Naive B cell (primary cell): Measurements from ENCODE around the gene TMEM225B. TPM values are rescaled to one million over a fixed set of nuclear protein-coding genes. Genes with fewer than 3 reads are reported as not detected.

Experiments
- ATAC-seq, 2 donors: fragments of 150-1000 bp; cut with Tn5 transposase; 2 replicates each; pipeline ENCODE4 v1.10.0; 2021; ENCODE audit warnings: low read depth in 2 of 2, mild to moderate bottlenecking in 2 of 2, moderate library complexity in 2 of 2
- DNase-seq: peaks from one replicate; pipeline ENCODE4 v3.0.0; 2022
- H3K27ac Mint-ChIP-seq, 6 donors: one replicate each; pipeline ENCODE4 v1.8.0; 2020 to 2022; ENCODE audit warnings: mild to moderate bottlenecking in 6 of 6, mixed read lengths in 6 of 6, moderate library complexity in 5 of 6, inconsistent platforms in 2 of 6
- H3K27me3 Mint-ChIP-seq, 3 donors: one replicate each; pipeline ENCODE4 v1.8.0; 2021 to 2022; ENCODE audit warnings: mixed read lengths in 3 of 3, mild to moderate bottlenecking in 1 of 3
- H3K36me3 Mint-ChIP-seq, 2 donors: one replicate each; pipeline ENCODE4 v1.8.0; 2020 to 2022; ENCODE audit warnings: mixed read lengths in 2 of 2, inconsistent platforms in 1 of 2, mild to moderate bottlenecking in 1 of 2
- H3K4me1 Mint-ChIP-seq, 3 donors: one replicate each; pipeline ENCODE4 v1.8.0; 2020 to 2022; ENCODE audit warnings: mixed read lengths in 3 of 3, inconsistent platforms in 1 of 3, mild to moderate bottlenecking in 1 of 3, moderate library complexity in 1 of 3
- H3K4me3 Mint-ChIP-seq, 8 donors: one replicate each; pipeline ENCODE4 v1.8.0; 2020 to 2022; ENCODE audit warnings: mild to moderate bottlenecking in 8 of 8, mixed read lengths in 8 of 8, moderate library complexity in 8 of 8, inconsistent platforms in 2 of 8
- H3K9me3 Mint-ChIP-seq, 7 donors: one replicate each; pipeline ENCODE4 v1.8.0; 2020 to 2022; ENCODE audit warnings: mixed read lengths in 7 of 7, mild to moderate bottlenecking in 5 of 7, inconsistent platforms in 2 of 7, moderate library complexity in 1 of 7
- polyA plus RNA-seq, 6 donors: library from polyadenylated mRNA; unstranded; fragments of 300-500 nt; fragmentation: Illumina TruSeq; gene quantifications; one replicate each; pipeline ENCODE4 v1.2.3, GENCODE V29; 2021; ENCODE audit warnings: low read depth in 6 of 6

The TMEM225B gene
- polyA plus RNA-seq, 6 donors from 2014 or later, result 1.1 to 2.7 (median 1.3) TPM; not detected in 1

DNA sequence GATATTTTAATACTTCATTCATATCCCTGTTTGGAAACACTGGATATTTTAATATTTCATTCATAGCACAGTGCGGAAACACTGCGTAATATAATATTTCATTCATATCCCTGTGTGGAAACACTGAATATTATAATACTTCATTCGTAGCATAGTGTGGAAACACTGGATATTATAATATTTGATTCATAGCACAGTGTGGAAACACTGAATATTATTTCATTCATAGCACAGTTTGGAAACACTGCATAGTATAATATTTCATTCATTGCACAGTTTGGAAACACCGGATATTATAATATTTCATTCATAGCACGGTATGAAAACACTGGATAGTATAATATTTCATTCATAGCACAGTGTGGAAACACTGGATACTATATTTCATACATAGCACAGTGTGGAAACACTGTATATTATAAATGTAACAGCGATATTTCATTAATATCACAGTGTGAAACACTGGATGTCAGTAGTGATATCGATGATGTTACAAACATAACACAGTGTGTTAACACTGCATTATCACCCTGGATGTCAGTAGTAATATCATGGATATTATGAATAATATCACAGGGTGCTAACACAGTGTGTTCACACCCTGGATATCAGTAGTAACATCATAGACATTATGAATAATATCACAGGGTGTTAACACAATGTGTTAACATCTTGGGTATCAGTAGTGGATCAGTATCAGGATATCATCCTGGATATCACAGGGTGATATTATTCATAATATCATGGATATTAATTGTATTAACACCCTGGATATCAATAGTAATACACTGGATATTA, 2.9 kb upstream of the TMEM225B start:
- Mint-ChIP-seq H3K36me3 (no peaks in the 10 kb centered on the region), H3K27me3 (no peaks in the 10 kb centered on the region), H3K9me3 (no peaks in the 10 kb centered on the region), H3K4me1 (no peaks in the 10 kb centered on the region), H3K27ac (no peak overlapping the region), H3K4me3 (no peak overlapping the region)
- ATAC-seq, result no peak
- no peak for DNase-seq

DNA sequence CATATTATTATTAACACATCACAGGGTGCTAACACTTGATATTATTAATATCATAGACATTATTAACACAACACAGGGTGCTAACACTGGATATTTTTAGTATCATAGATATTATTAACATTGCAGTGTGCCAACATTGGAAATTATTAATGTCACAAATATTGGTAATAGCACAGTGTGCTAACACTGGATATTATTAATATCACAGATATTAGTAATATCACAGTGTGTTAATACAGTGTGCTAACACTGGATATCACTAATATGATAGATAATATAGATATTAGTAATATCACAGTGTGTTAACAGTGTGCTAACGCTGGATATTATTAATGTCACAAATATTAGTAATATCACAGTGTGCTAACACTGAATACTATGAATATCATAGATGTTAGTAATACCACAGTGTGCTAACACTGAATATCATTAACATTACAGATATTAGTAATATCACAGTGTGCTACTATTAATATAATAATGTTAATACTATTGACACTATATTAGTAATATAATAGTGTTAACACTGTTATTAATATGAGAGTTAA, 1.6 kb upstream of the TMEM225B start:
- H3K27me3 Mint-ChIP-seq, result no peaks in the 10 kb centered on the region
- no peaks in the 10 kb centered on the region for H3K36me3 Mint-ChIP-seq
- no peak for ATAC-seq
- H3K27ac Mint-ChIP-seq, result no peak overlapping the region
- H3K9me3 Mint-ChIP-seq, result no peaks in the 10 kb centered on the region
- no peak for DNase-seq
- no peak overlapping the region for H3K4me3 Mint-ChIP-seq
- H3K4me1 Mint-ChIP-seq, result no peaks in the 10 kb centered on the region

- ATAC-seq, result no peak
- H3K36me3 Mint-ChIP-seq, result no peaks in the 10 kb centered on the region
- H3K27ac Mint-ChIP-seq, result peak overlapping the region in 1 of 6 donors; percentile 68
- no peak for DNase-seq
- no peaks in the 10 kb centered on the region for H3K4me1 Mint-ChIP-seq
- no peaks in the 10 kb centered on the region for H3K9me3 Mint-ChIP-seq
- H3K27me3 Mint-ChIP-seq, result no peaks in the 10 kb centered on the region
- no peak overlapping the region for H3K4me3 Mint-ChIP-seq
Observed at GRCh38 chr7:99599836-99600235, 1.8 kb downstream of the TMEM225B start.

DNA sequence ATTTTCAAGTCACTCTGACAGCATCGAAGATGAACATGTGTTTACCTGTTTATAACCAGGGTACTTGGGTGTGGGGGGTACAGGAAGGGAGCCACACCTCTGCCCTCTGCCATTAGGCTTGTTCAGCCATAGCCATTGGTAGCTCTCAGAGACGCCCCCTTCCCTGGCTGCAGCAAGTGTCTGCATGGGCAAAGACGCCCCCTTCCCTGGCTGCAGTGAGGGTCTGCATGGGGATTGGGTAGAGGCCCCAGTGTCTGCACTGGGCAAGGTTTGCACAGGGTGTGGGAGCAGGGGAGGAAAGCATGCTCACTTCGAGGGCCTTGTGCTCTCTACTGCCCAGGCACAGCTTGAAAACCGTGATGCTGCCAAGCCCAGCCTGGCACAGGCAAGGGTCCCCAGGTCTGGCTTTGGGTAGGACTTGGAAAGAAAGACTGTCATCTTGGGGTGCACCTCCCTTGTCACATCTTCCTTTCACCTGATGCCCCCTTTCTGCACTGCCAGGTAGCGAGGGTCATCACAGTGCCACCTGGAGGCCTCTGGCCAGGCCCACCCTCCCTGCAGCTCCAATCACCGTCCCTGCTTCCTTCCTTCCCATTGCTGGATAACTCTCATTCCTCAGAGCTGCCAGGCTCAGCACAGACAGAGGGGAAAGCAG, 3.7 kb downstream of the TMEM225B start:
- ATAC-seq, result no peak
- H3K4me1 Mint-ChIP-seq, result no peaks in the 10 kb centered on the region
- no peaks in the 10 kb centered on the region for H3K36me3 Mint-ChIP-seq
- no peaks in the 10 kb centered on the region for H3K27me3 Mint-ChIP-seq
- H3K4me3 Mint-ChIP-seq, result no peak overlapping the region
- DNase-seq, result no peak
- no peak overlapping the region for H3K27ac Mint-ChIP-seq
- H3K9me3 Mint-ChIP-seq, result no peaks in the 10 kb centered on the region

DNA sequence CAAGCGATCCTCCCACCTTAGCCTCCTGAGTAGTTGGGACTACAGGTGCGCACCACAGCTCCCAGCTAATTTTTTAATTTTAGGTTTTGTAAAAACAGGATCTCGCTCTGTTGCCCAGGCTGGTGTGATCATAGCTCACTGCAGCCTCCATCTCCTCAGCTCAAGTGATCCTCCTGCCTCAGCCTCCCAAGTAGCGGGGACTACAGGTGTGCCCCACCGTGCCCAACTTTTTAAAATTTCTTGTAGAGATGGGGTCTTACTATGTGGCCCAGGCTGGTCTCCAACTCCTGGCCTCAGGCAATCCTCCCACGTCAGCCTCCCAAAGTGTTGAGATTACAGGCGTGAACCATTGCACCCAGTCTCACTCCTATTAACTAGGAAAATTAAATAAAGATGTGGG, 7.5 kb downstream of the TMEM225B start:
- peaks cover 0 to 16% (median 7%) of the 10 kb centered on the region in 3 donors for H3K27me3 Mint-ChIP-seq
- no peaks in the 10 kb centered on the region for H3K9me3 Mint-ChIP-seq
- no peaks in the 10 kb centered on the region for H3K36me3 Mint-ChIP-seq
- H3K4me3 Mint-ChIP-seq, result no peak overlapping the region
- H3K27ac Mint-ChIP-seq, result no peak overlapping the region
- DNase-seq, result no peak
- H3K4me1 Mint-ChIP-seq, result no peaks in the 10 kb centered on the region
- no peak for ATAC-seq

DNA sequence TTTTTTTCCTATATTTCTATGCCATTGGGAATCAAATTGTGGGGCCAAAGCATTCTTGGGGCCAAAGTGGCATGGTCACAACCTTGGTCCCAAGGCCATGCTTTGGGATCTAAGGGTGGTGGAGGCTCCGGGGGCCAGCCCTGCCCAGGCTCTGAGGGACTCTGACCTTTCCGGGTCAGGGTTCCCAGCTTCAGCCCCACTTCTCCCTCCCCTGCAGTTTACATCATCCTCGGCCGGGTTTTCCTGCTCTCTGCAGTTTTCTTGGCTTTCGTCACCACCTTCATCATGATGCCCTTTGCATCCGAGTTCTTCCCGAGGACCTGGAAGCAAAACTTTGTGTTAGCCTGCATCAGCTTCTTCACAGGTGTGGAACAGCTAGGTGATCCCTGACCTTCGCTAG, 8.5 kb downstream of the TMEM225B start:
- Mint-ChIP-seq H3K9me3 (no peaks in the 10 kb centered on the region), H3K27me3 (peaks cover 0 to 19% (median 7%) of the 10 kb centered on the region in 3 donors)
- ATAC-seq, result no peak

GRCh38 chr7:99607548-99607947, 9.5 kb downstream of the TMEM225B start:
- no peak for DNase-seq
- no peak for ATAC-seq
- Mint-ChIP-seq H3K9me3 (no peaks in the 10 kb centered on the region), H3K4me3 (no peak overlapping the region), H3K4me1 (no peaks in the 10 kb centered on the region), H3K27me3 (peaks cover 0 to 19% (median 7%) of the 10 kb centered on the region in 3 donors), H3K36me3 (no peaks in the 10 kb centered on the region), H3K27ac (peak overlapping the region in 1 of 6 donors; percentile 89)

More for the DNA sequence above, 8.5 kb downstream of the TMEM225B start:
- no peaks in the 10 kb centered on the region for H3K36me3 Mint-ChIP-seq
- no peak for DNase-seq
- no peaks in the 10 kb centered on the region for H3K4me1 Mint-ChIP-seq
- H3K4me3 Mint-ChIP-seq, result no peak overlapping the region
- H3K27ac Mint-ChIP-seq, result no peak overlapping the region

DNA sequence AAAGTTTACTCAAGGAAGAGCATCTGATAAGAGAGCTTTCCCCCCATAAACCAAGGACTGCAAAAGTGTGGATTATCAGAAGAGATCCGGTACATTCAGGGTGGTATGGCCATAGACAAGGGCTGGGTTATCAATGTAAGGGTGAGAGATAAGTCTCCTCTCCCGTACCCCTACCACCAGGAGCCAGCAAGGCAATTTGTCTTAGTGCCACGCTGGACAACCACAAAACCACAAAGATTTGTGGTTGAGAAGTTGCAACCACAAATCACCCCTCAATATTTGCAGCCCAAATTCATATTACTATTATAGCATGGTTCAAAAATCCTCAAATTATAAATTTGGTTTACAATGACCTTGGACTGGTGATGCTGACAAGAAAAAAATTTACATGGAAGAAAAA, 16.4 kb downstream of the TMEM225B start:
- Mint-ChIP-seq H3K4me3 (peak overlapping the region in 2 of 8 donors; percentile 11 to 99), H3K4me1 (peaks cover 31 to 39% (median 34%) of the 10 kb centered on the region in 3 donors), H3K27me3 (peaks cover 0 to 18% (median 0%) of the 10 kb centered on the region in 3 donors), H3K9me3 (no peaks in the 10 kb centered on the region), H3K27ac (no peak overlapping the region), H3K36me3 (peaks cover 8 to 9% of the 10 kb centered on the region in 2 donors)
- DNase-seq (no peak), ATAC-seq (no peak)

DNA sequence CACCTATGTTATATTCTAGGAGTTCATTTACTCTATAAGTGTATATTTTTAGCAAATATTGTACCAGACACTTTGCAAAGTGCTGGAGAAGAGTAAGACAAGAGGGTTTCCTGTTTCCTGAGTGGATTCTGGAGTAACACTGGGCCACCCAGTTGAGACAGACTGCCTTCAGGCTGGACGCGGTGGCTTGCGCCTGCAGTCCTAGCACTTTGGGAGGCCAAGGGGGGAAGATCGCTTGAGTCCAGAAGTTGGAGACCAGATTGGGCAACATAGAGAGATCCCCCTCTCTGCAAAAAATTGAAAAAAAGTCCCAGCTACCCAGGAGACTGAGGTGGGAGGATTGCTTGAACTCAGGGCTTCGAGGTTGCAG, 17.9 kb downstream of the TMEM225B start:
- peak overlapping the region in 4 of 6 donors; percentile 59 to 99 (median 94) for H3K27ac Mint-ChIP-seq
- H3K27me3 Mint-ChIP-seq, result peaks cover 0 to 8% (median 0%) of the 10 kb centered on the region in 3 donors
- DNase-seq (no peak), ATAC-seq (no peak)
- peaks cover 8 to 12% of the 10 kb centered on the region in 2 donors for H3K36me3 Mint-ChIP-seq
- H3K9me3 Mint-ChIP-seq, result no peaks in the 10 kb centered on the region
- H3K4me3 Mint-ChIP-seq, result peak overlapping the region; percentile 95 to 100 (median 98)
- peaks cover 35 to 43% (median 41%) of the 10 kb centered on the region in 3 donors for H3K4me1 Mint-ChIP-seq

DNA sequence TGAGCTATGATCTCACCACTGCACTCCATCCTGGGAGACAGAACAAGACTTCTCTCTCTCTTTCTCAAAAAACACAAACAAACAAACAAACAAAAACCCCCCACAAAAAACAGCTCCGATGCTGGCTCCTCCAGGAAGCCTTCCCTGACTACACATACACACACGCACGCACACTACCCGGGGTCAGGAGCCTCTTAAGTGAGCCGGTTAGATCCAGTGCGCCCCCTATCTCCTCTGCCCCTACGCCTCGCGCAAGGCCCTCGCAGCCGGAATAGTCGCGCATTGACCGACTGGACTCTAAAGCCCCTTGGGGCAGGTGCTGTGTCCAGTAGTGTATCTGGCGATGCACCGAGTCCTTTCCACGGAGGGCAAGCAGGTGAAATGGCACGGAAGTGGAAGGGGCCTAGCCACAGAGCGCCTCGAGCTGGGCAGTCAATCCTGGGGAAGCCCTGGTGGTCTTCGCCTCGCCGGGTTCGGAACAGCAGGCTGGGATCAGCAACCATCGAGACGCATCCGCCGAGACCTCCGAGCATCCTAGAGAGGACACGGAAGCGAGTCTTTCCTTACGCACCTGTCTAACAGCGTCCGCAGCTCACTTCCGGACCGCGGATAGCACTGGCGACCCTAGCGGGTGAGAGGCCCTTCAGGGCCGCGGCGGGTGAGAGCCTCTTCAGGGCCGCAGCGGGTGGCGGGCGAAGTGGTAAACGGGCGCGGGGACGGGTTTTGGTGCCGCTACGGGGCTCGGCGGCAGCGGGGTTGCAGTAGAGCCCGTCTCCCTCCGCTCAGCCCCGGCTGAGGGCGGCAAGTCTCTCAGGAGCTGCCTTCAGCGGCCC, 18.5 kb downstream of the TMEM225B start, which contains the start of gene ZSCAN25:
ZSCAN25 (plus strand) TSS at position 588 of the 833 bp plus-strand sequence. CDS start 2,661 bp downstream, outside the sequence.
- H3K27ac Mint-ChIP-seq, result peak within 1 kb of the TSS; percentile 92 to 99 (median 97)
- ATAC-seq, result peak; percentile 97
- peaks cover 0 to 8% (median 0%) of the 10 kb centered on the region in 3 donors for H3K27me3 Mint-ChIP-seq
- DNase-seq, result peak; percentile 81
- H3K4me3 Mint-ChIP-seq, result peak within 1 kb of the TSS; percentile 95 to 100 (median 98)
- H3K9me3 Mint-ChIP-seq, result no peaks in the 10 kb centered on the region
- H3K4me1 Mint-ChIP-seq, result peaks cover 35 to 43% (median 43%) of the 10 kb centered on the region in 3 donors
- H3K36me3 Mint-ChIP-seq, result peaks cover 8 to 12% of the 10 kb centered on the region in 2 donors

DNA sequence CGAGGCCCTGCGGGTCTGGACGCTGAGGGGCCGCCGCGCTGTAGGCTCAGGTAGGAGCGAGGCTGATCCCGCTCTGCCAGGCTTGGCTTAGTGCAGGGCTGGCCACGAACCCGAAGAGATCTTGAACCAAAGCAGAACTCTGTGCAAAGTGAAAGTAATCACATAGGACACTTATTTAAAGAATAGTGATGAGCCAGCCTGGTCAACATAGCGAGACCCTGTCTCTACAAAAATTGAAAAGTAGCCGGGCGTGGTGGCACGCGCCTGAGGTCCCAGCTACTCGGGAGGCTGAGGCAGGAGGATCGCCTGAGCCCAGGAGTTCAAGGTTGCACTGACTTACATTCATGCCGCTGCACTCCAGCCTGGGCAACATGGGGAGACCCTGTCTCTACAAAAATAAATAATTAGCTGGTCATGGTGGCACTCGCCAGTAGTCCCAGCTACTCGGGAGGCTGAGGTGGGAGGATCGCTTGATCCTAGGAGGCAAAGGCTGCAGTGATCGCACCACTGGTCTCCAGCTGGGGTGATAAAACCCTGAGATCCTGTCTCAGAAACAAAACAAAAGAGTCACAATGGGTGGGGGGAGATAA, 19.2 kb downstream of the TMEM225B start:
- peaks cover 0 to 8% (median 0%) of the 10 kb centered on the region in 3 donors for H3K27me3 Mint-ChIP-seq
- H3K36me3 Mint-ChIP-seq, result peaks cover 8 to 12% of the 10 kb centered on the region in 2 donors
- peak in 1 of 2 donors; percentile 55 for ATAC-seq
- H3K9me3 Mint-ChIP-seq, result no peaks in the 10 kb centered on the region
- peaks cover 35 to 43% (median 43%) of the 10 kb centered on the region in 3 donors for H3K4me1 Mint-ChIP-seq
- peak overlapping the region; percentile 92 to 99 (median 97) for H3K27ac Mint-ChIP-seq
- no peak for DNase-seq
- H3K4me3 Mint-ChIP-seq, result peak overlapping the region; percentile 95 to 100 (median 98)

GRCh38 chr7:99618726-99619125, 20.7 kb downstream of the TMEM225B start:
- peak overlapping the region in 6 of 8 donors; percentile 62 to 99 (median 98) for H3K4me3 Mint-ChIP-seq
- H3K9me3 Mint-ChIP-seq, result no peaks in the 10 kb centered on the region
- H3K36me3 Mint-ChIP-seq, result peaks cover 8 to 20% of the 10 kb centered on the region in 2 donors
- DNase-seq, result no peak
- peaks cover 38 to 49% (median 46%) of the 10 kb centered on the region in 3 donors for H3K4me1 Mint-ChIP-seq
- no peaks in the 10 kb centered on the region for H3K27me3 Mint-ChIP-seq
- peak overlapping the region in 1 of 6 donors; percentile 92 for H3K27ac Mint-ChIP-seq
- ATAC-seq, result no peak
